SH-SY5Y (cell line): ENCODE measurements around the gene CNN3.

Experiments
- GATA2 ChIP-seq: IDR thresholded peaks from 2 replicates; pipeline ENCODE4 v1.6.1; 2011; ENCODE audit warnings: mild to moderate bottlenecking, low read depth, low read length
- GATA3 ChIP-seq: IDR thresholded peaks from 2 replicates; pipeline ENCODE4 v1.6.1; 2011; ENCODE audit warnings: low read depth, mild to moderate bottlenecking, low read length, moderate library complexity

GRCh38 chr1:94856868-94857267 lies 70.0 kb downstream of the CNN3 start:
- TF ChIP-seq GATA2, result no peak
- TF ChIP-seq GATA3, result no peak
